CD4-positive, alpha-beta T cell treated with Interferon alpha-2 for 1 hour (primary cell): ENCODE measurements around the gene CARS1.

ENCODE experiments used
- DNase-seq, 2 donors: peaks; one replicate each; pipeline ENCODE4 v3.0.0-alpha.2; 2020 to 2022

CARS1 gene

DNA sequence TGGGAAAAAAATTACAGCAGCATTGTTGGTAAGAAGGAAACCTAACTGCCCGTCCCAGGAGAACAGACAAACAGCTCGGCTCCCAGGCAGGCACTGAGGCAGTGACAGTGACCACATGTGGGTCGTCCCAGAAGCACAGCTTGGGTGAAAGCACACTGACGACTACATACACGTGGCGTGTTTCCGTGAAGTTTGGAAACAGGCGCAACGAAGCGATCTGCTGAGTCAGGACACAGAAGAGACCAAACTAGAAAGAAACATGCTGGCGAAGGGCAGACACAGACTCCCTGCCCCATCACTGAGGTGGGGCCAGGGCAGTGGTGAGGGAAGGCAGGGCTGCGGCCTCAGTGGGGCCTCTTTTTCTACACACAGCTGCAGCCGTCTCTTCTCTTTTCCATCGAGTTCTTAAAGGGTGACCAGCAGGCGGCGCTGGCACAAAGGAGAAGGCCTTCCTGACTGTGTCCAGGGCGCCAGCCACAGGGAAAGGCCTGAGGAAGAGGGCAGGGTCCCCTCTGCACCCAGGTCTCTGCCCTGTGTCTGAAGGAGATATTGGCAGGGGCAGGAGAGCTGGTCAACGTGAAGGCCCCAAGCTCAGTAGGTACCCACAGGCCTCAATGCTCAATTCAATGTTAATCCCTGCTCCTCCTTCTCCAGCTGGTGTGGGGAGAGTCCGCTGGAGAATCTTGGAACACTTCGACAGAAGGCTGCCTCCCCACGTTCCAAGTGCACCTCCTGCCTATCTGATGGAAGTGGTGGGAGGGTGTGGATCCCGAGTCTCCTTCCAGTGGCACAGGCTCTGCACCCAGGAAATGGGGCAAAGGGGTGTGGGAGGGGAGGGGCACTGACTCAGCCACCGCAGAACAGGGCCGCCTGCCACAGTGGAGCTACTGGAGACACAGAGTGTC lies 19.9 kb downstream of the CARS1 start:
- peak; percentile 54 to 56 for DNase-seq

DNA sequence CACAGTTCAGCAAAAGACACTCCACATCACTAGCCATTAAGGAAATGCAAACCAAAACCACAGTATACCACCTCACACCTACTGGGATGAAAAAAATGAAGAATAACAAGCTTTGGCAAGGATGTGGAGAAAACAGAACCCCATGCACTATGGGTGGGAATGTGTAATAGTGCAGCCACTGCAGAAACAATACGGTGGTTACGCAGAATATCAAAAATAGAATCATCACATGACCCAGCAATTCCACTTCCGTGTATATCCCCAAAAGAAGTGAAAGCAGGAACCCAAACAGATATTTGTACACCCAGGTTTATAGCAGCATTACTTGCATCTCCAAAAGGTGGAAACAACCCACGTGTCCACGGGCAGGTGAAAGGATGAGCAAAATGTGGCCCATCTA lies 20.8 kb downstream of the CARS1 start:
- no peak for DNase-seq

GRCh38 chr11:3035333-3035732 lies 21.9 kb downstream of the CARS1 start:
- DNase-seq: no peak

- no peak for DNase-seq
Measured at GRCh38 chr11:3030289-3031070, 26.7 kb downstream of the CARS1 start.

GRCh38 chr11:3028813-3029212 lies 28.4 kb downstream of the CARS1 start:
- DNase-seq: no peak

GRCh38 chr11:3026803-3027202 lies 30.4 kb downstream of the CARS1 start:
- no peak for DNase-seq

- DNase-seq: no peak
Measured at GRCh38 chr11:3022982-3023381, 34.2 kb downstream of the CARS1 start.

DNA sequence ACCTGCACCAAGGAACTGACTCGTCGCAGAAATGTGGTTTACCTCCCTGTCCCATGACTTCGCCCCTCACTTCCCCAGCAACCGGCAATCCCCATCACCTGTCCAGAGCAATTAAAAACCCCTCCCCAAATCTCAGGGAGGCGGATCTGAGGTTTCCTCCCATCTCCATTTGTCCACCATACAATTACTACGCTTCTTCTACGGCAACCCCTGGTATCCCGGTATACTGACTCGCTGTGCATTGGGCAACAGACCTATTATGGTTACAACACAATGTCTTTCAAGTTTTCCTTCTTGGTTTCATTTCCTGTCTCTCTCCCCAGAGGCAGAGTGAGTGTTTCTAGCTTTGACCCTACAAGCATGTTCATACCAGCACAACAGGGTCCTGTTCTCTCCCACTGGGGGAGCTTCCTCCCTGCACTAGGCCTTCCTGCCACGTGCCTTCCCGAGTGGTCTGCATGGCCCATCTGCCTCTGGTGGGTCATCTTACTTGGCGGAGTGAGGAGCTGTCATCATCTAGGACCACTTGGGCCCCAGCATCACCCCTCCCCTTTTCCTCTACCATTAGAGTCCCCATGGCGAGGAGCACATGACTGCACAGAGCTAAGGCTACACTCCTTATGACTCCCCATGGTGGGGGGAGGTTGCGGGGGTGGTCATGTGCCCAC lies 34.8 kb downstream of the CARS1 start:
- peak; percentile 9 to 24 for DNase-seq

DNA sequence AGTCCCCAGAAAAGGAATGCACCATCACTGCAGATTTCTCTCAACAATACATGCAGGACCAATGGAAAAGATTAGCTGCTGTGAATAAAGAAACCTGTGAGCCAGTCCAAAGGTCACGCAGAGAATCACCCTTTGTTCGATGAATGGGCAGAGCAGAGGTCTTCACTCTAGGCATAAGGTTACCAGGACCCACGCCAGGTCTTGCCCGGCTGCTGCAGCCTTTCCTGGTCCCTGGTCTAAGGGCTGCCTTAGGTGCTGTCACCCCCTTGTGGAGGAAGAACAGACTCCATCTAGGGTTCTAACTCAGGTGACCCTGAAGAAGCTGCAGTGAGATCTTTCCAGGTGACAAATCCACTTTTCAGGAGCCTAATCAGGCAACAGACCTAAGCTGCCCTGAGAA lies 36.1 kb downstream of the CARS1 start:
- DNase-seq: peak; percentile 28 to 62

GRCh38 chr11:3020011-3020410 lies 37.2 kb downstream of the CARS1 start:
- no peak for DNase-seq

- DNase-seq: no peak
Measured at GRCh38 chr11:3018596-3018995, 38.6 kb downstream of the CARS1 start.

- DNase-seq: no peak
Measured at GRCh38 chr11:3016861-3017260, 40.4 kb downstream of the CARS1 start.

DNA sequence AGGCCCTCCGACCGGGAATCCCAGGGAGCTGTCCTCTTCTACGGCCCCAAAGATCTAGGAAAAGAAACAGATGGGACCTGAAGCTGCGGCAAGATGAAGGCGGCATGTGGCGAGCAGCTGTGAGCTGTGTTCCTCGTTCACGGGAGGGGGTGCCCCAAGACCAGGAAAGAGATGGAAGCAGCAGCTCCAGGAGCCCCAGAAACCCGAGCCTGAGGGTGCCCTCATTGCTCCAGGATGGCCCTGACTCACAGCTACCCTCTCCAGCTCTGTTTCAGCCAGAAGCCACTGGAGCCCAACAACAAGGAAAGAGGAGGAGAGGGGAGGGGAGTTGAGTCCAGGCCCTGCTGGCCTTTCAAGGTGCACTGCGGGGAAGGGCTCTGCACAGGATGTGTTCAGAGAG lies 41.4 kb downstream of the CARS1 start:
- DNase-seq: no peak

DNA sequence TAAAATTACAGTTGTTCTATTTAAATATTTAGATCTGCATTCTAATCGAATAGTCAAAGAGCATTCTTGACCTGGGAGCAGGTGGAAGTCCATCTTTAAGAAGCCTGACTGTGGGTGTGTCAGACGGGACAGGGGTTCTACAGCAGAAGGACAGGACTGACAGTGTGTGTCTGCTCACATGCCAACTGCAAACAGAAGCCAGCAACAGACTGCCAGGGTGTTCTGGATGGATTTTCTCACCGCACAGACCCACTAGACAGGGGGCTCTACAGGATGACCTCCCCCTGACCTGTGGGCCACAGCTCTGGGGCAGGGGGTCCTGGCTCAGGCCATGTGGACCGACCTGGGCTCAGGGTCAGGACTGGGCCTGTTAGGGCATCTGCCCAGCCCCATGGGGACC lies 42.3 kb downstream of the CARS1 start:
- peak in 1 of 2 donors; percentile 18 for DNase-seq

- peak; percentile 84 to 88 for DNase-seq
Measured at GRCh38 chr11:3014057-3014938, 42.9 kb downstream of the CARS1 start.

- no peak for DNase-seq
Measured at GRCh38 chr11:3011891-3012885, 45.0 kb downstream of the CARS1 start.

DNA sequence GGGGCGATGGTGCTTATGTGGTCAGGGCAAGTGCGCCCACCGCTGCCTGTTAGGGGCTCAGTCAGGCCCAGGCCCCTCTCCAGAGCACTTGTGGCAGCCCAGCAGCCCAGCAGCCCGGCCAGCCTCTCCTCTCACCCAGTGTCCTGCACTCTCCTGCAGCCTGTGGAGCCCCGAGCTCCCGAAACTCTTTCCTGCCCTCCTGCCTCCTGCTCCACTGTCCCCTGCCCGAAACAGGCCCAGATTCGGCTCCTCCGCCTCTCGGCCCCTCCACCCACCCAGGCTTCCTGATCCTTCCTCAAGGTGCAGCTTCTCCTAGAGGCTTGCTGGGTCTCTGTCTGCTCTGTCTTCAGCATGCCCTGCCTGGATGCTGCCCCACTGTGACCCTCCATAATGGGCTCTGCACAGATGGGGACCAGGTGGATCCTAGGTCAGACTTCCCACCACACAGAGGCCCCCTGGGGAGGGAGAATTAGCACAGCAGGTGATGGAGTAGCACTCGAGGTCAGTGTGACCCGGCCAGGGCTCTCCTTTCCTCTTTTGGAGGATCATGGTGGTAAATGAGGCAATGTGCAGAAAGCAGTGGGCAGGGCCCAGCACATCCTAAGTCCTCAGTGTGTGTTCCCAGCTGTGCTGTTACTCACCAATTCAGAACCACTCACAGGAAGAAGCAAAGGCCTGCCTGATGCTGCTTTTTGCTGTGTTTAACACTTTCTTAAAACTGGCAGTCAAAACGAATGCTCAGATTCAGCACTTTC lies 46.5 kb downstream of the CARS1 start:
- DNase-seq: no peak

DNA sequence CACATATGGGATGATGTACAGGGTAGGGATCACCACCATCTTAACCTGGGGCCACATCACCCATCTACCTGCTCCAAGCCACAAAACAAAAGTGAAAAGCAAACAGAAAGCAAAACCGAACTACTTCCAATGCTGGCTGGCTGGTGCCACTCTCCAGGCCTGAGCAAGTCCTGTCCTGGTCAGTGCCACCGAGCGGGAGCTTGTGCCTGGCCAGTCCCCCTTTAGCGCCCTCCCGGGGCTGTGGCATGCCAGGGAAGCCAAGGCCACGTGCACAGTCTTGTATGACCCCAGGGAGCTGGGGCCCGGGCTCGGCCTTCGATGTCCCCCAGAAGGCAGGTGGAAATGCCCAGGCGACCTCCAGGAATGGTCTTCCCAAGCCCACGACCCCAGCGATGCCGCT lies 47.2 kb downstream of the CARS1 start:
- no peak for DNase-seq

- DNase-seq: no peak
Measured at GRCh38 chr11:3009481-3009880, 47.7 kb downstream of the CARS1 start.

GRCh38 chr11:3008746-3009336 lies 48.4 kb downstream of the CARS1 start:
- DNase-seq: no peak
